ENCODE results near the gene AGMAT. TPM values are rescaled to one million over a fixed set of nuclear protein-coding genes. Genes with fewer than 3 reads are reported as not detected.

AGMAT gene
- total RNA-seq, 1 donor from 2014 or later, result 0.75 TPM

GRCh38 chr1:15543251-15543588, 41.6 kb downstream of the AGMAT start:
- no peak overlapping the region for H3K4me3 ChIP-seq (ENCODE audit: low read depth, low read length)
- peaks cover 2% of the 10 kb centered on the region for H3K36me3 ChIP-seq (ENCODE audit: control insufficient read depth, insufficient read depth, low read length)
- no peak for DNase-seq (ENCODE audit: low read depth)
- TF ChIP-seq CTCF (IDR thresholded peaks at IDR 0.05; ENCODE audit: insufficient read depth, low read length, poor library complexity, severe bottlenecking), result no peak
- no peaks in the 10 kb centered on the region for H3K27me3 ChIP-seq (ENCODE audit: control insufficient read depth, insufficient read depth, low read length)

GRCh38 chr1:15542388-15543250, 42.2 kb downstream of the AGMAT start:
- Histone ChIP-seq H3K36me3 (ENCODE audit: control insufficient read depth, insufficient read depth, low read length) (peaks cover under 1% of the 10 kb centered on the region), H3K4me3 (ENCODE audit: low read depth, low read length) (no peak overlapping the region), H3K27me3 (ENCODE audit: control insufficient read depth, insufficient read depth, low read length) (no peaks in the 10 kb centered on the region)
- no peak for TF ChIP-seq CTCF (IDR thresholded peaks at IDR 0.05; ENCODE audit: insufficient read depth, low read length, poor library complexity, severe bottlenecking)
- DNase-seq (ENCODE audit: low read depth), result no peak

GRCh38 chr1:15541231-15541792, 43.5 kb downstream of the AGMAT start:
- TF ChIP-seq CTCF (IDR thresholded peaks at IDR 0.05; ENCODE audit: insufficient read depth, low read length, poor library complexity, severe bottlenecking), result no peak
- Histone ChIP-seq H3K27me3 (ENCODE audit: control insufficient read depth, insufficient read depth, low read length) (no peaks in the 10 kb centered on the region), H3K36me3 (ENCODE audit: control insufficient read depth, insufficient read depth, low read length) (no peaks in the 10 kb centered on the region), H3K4me3 (ENCODE audit: low read depth, low read length) (no peak overlapping the region)
- no peak for DNase-seq (ENCODE audit: low read depth)

- Histone ChIP-seq H3K4me3 (ENCODE audit: low read depth, low read length) (no peak overlapping the region), H3K27me3 (ENCODE audit: control insufficient read depth, insufficient read depth, low read length) (no peaks in the 10 kb centered on the region), H3K36me3 (ENCODE audit: control insufficient read depth, insufficient read depth, low read length) (no peaks in the 10 kb centered on the region)
- no peak for TF ChIP-seq CTCF (IDR thresholded peaks at IDR 0.05; ENCODE audit: insufficient read depth, low read length, poor library complexity, severe bottlenecking)
- DNase-seq (ENCODE audit: low read depth), result no peak
These were observed 44.7 kb downstream of the AGMAT start for GRCh38 chr1:15540186-15540585.

GRCh38 chr1:15538771-15539170, 46.1 kb downstream of the AGMAT start:
- no peak for TF ChIP-seq CTCF (IDR thresholded peaks at IDR 0.05; ENCODE audit: insufficient read depth, low read length, poor library complexity, severe bottlenecking)
- no peaks in the 10 kb centered on the region for H3K27me3 ChIP-seq (ENCODE audit: control insufficient read depth, insufficient read depth, low read length)
- no peaks in the 10 kb centered on the region for H3K36me3 ChIP-seq (ENCODE audit: control insufficient read depth, insufficient read depth, low read length)
- no peak for DNase-seq (ENCODE audit: low read depth)
- no peak overlapping the region for H3K4me3 ChIP-seq (ENCODE audit: low read depth, low read length)
